HepG2 (cell line): ENCODE measurements around the gene NPHS1. TPM values are rescaled to one million over a fixed set of nuclear protein-coding genes. Genes with fewer than 3 reads are reported as not detected.
A peak's percentile ranks its signal among the peaks of the same experiment; 100 is the strongest.

ENCODE experiments used
- ARHGAP35 ChIP-seq: sonication (generic); formaldehyde crosslinking; IDR thresholded peaks from 2 replicates; pipeline ENCODE4 v1.9.0; 2022; ENCODE audit warnings: mild to moderate bottlenecking, inconsistent platforms, moderate library complexity, missing genetic modification reagents, borderline replicate concordance
- EP300 ChIP-seq, 3 experiments: sonication (generic) in 1 of 3; formaldehyde crosslinking in 1 of 3; IDR thresholded peaks; 2 replicates each; pipeline versions ENCODE4 v1.5.1 to v1.6.1; 2011 to 2020; ENCODE audit warnings: low read depth in 2 of 3, low read length in 2 of 3, borderline replicate concordance in 1 of 3, improper control_type of control experiment in 1 of 3, mild to moderate bottlenecking in 1 of 3, missing genetic modification reagents in 1 of 3, moderate library complexity in 1 of 3
- HBP1 ChIP-seq: IDR thresholded peaks from 2 replicates; pipeline ENCODE4 v1.6.1; 2016; ENCODE audit warnings: low read depth, control low read depth
- HIC2 ChIP-seq: sonication (generic); formaldehyde crosslinking; IDR thresholded peaks from 2 replicates; pipeline ENCODE4 v1.9.0; 2022; ENCODE audit warnings: low read depth, missing genetic modification reagents
- HIVEP1 ChIP-seq: sonication (generic); formaldehyde crosslinking; IDR thresholded peaks from 2 replicates; pipeline ENCODE4 v1.4.0; 2020; ENCODE audit warnings: mild to moderate bottlenecking, missing genetic modification reagents
- HOXA3 ChIP-seq: sonication (generic); formaldehyde crosslinking; IDR thresholded peaks from 2 replicates; pipeline ENCODE4 v1.5.0; 2020; ENCODE audit warnings: missing genetic modification reagents
- NFYB ChIP-seq: sonication (generic); formaldehyde crosslinking; IDR thresholded peaks from 2 replicates; pipeline ENCODE4 v1.4.0; 2020; ENCODE audit warnings: missing genetic modification reagents
- NONO ChIP-seq, 2 experiments: fragments of 450-650 bp in 1 of 2; sonication (generic) in 1 of 2; formaldehyde crosslinking in 1 of 2; IDR thresholded peaks in 1 of 2; conservative IDR thresholded peaks in 1 of 2; 2 replicates each; pipeline versions ENCODE4 v1.6.1 to v1.8.0; 2017 to 2022; ENCODE audit warnings: mild to moderate bottlenecking in 1 of 2, missing genetic modification reagents in 1 of 2, moderate library complexity in 1 of 2
- PAXIP1 ChIP-seq: sonication (generic); formaldehyde crosslinking; conservative IDR thresholded peaks from 2 replicates; pipeline ENCODE4 v1.4.0; 2020; ENCODE audit warnings: mild to moderate bottlenecking, missing genetic modification reagents, moderate library complexity
- POLR2A ChIP-seq, 2 experiments: IDR thresholded peaks; 2 replicates each; pipeline ENCODE4 v1.6.1; 2011; ENCODE audit warnings: low read depth in 2 of 2, low read length in 2 of 2, mild to moderate bottlenecking in 1 of 2, moderate library complexity in 1 of 2; ENCODE audit not compliant: insufficient read depth in 1 of 2
- SIN3B ChIP-seq: fragments of 150-350 bp; IDR thresholded peaks from 2 replicates; pipeline ENCODE4 v1.6.1; 2014; ENCODE audit warnings: low read length
- SOX5 ChIP-seq: IDR thresholded peaks from 2 replicates; pipeline ENCODE4 v1.6.1; 2016; ENCODE audit warnings: borderline replicate concordance
- STAG1 ChIP-seq: sonication (generic); formaldehyde crosslinking; IDR thresholded peaks from 2 replicates; pipeline ENCODE4 v1.4.0; 2020; ENCODE audit warnings: missing genetic modification reagents
- TAF15 ChIP-seq: fragments of 200-400 bp; formaldehyde crosslinking; IDR thresholded peaks from one replicate; pipeline ENCODE4 v1.6.1; 2018; ENCODE audit warnings: mild to moderate bottlenecking, low read depth, low read length; ENCODE audit not compliant: poor library complexity, severe bottlenecking
- TCF12 ChIP-seq, 2 experiments: fragments of 450-650 bp in 1 of 2; sonication (generic) in 1 of 2; formaldehyde crosslinking in 1 of 2; IDR thresholded peaks; 2 replicates each; pipeline versions ENCODE4 v1.6.1 to v1.8.0; 2017 to 2022; ENCODE audit warnings: antibody characterized with exemption in 1 of 2, mild to moderate bottlenecking in 1 of 2, missing genetic modification reagents in 1 of 2, moderate library complexity in 1 of 2
- ZFP1 ChIP-seq: IDR thresholded peaks from 2 replicates; pipeline ENCODE4 v1.6.1; 2016
- ZMYM3 ChIP-seq: sonication (generic); formaldehyde crosslinking; IDR thresholded peaks from 2 replicates; pipeline ENCODE4 v1.5.1; 2020; ENCODE audit warnings: mild to moderate bottlenecking, missing genetic modification reagents
- ZNF18 ChIP-seq: sonication (generic); formaldehyde crosslinking; IDR thresholded peaks from 2 replicates; pipeline ENCODE4 v1.8.0; 2022; ENCODE audit warnings: mild to moderate bottlenecking, missing genetic modification reagents; ENCODE audit not compliant: insufficient replicate concordance
- ZNF451 ChIP-seq: sonication (generic); formaldehyde crosslinking; IDR thresholded peaks from 2 replicates; pipeline ENCODE4 v1.5.0; 2020; ENCODE audit warnings: mild to moderate bottlenecking, missing genetic modification reagents
- polyA plus RNA-seq, 8 experiments: library from polyadenylated mRNA; depleted of rRNA in 3 of 8; stranded (reverse) in 7 of 8; unstranded in 1 of 8; fragments of >200 nt; fragmentation: Illumina TruSeq in 4 of 8; extraction: Trizol in 4 of 8; gene quantifications; 2 replicates each; pipeline versions ENCODE4 v1.2.1 to v1.2.3, GENCODE V29; 2011 to 2016; ENCODE audit warnings: low read depth in 4 of 8, missing spikeins in 1 of 8, mixed read lengths in 1 of 8; ENCODE audit not compliant: insufficient read depth in 1 of 8
- total RNA-seq, 5 experiments: library from RNA; depleted of rRNA; stranded (reverse); fragments of >200 nt; fragmentation: Illumina TruSeq; extraction: Trizol; gene quantifications; 2 replicates each; pipeline ENCODE4 v1.2.3, GENCODE V29; 2016; ENCODE audit warnings: low read depth in 1 of 5

The NPHS1 gene
- total and polyA plus RNA-seq, 2 of the 13 experiments (the other 11 are each of a cell fraction or from before 2014, with no cell fraction given) = not detected

GRCh38 chr19:35812220-35813042 is 39.9 kb downstream of the NPHS1 start, which contains the start of gene PRODH2 (continued):
- TF ChIP-seq TAF15 = peak; percentile 1
- no peak for TF ChIP-seq NONO (IDR thresholded peaks at IDR 0.05)
- TF ChIP-seq NONO (CRISPR knock-in tag; conservative IDR thresholded peaks at IDR 0.05) = peak; percentile 77
- 0 out of 2 replicates have a peak, but pooled peaks have one; percentile 22 for TF ChIP-seq ARHGAP35
- TF ChIP-seq HOXA3 (CRISPR knock-in tag) = peak; percentile 71; the same call in 1 of the 2 replicates
- peak; percentile 86 for TF ChIP-seq HIC2 (CRISPR knock-in tag)
- TF ChIP-seq TCF12 (IDR thresholded peaks at IDR 0.05) = no peak
- TF ChIP-seq TCF12 (CRISPR knock-in tag; IDR thresholded peaks at IDR 0.05) = 0 out of 2 replicates have a peak, but pooled peaks have one; percentile 16
- peak; percentile 58; the same call in 1 of the 2 replicates for TF ChIP-seq SOX5 (CRISPR knock-in tag)
- TF ChIP-seq SIN3B = no peak
- TF ChIP-seq HIVEP1 (CRISPR knock-in tag) = peak; percentile 10; the same call in 1 of the 2 replicates
- peak; percentile 7; the same call in 1 of the 2 replicates for TF ChIP-seq NFYB (CRISPR knock-in tag)
- 0 out of 2 replicates have a peak, but pooled peaks have one; percentile 7 for TF ChIP-seq HBP1 (CRISPR knock-in tag)
- TF ChIP-seq ZNF451 (CRISPR knock-in tag) = peak; percentile 34
- TF ChIP-seq POLR2A (IDR thresholded peaks at IDR 0.05; ENCODE audit: insufficient read depth in 1 of 2, low read depth in 2 of 2, low read length in 2 of 2) = peak; percentile 94 to 99
- TF ChIP-seq EP300 (IDR thresholded peaks at IDR 0.05; ENCODE audit: low read depth in 2 of 2, low read length in 2 of 2) = peak in 1 of 2 experiments; percentile 67; a peak in 2 of 4 replicates
- no peak for TF ChIP-seq EP300 (CRISPR knock-in tag; IDR thresholded peaks at IDR 0.05; ENCODE audit: borderline replicate concordance)
- TF ChIP-seq STAG1 (CRISPR knock-in tag) = peak; percentile 56
- peak; percentile 20; the same call in 1 of the 2 replicates for TF ChIP-seq ZFP1
- peak; percentile 67; the same call in 1 of the 2 replicates for TF ChIP-seq ZMYM3 (CRISPR knock-in tag)
- TF ChIP-seq PAXIP1 (CRISPR knock-in tag) = peak; percentile 96
- peak; percentile 67 for TF ChIP-seq ZNF18 (CRISPR knock-in tag)
